K562 (cell line): ENCODE results near the gene TPI1. TPM values are rescaled to one million over a fixed set of nuclear protein-coding genes. Genes with fewer than 3 reads are reported as not detected.
A peak's percentile ranks its signal among the peaks of the same experiment; 100 is the strongest.

ENCODE experiments used
- CREM ChIP-seq: IDR thresholded peaks from 2 replicates; pipeline ENCODE4 v1.6.1; 2014; ENCODE audit warnings: antibody characterized with exemption, low read depth
- GABPB1 ChIP-seq: sonication (generic); formaldehyde crosslinking; IDR thresholded peaks from 2 replicates; pipeline ENCODE4 v1.8.0; 2022; ENCODE audit warnings: mild to moderate bottlenecking, missing genetic modification reagents
- HBP1 ChIP-seq: fragments of 450-650 bp; formaldehyde crosslinking; IDR thresholded peaks from 2 replicates; pipeline ENCODE4 v1.4.0; 2022; ENCODE audit warnings: missing genetic modification characterization
- HDAC1 ChIP-seq, 2 experiments: fragments of 450-650 bp; IDR thresholded peaks; 2 replicates each; pipeline ENCODE4 v1.6.1; 2016 to 2017; ENCODE audit warnings: inconsistent platforms in 1 of 2, mild to moderate bottlenecking in 1 of 2, moderate library complexity in 1 of 2
- HLTF ChIP-seq: fragments of 450-650 bp; IDR thresholded peaks from 2 replicates; pipeline ENCODE4 v1.6.1; 2016
- L3MBTL2 ChIP-seq: fragments of 450-650 bp; IDR thresholded peaks from 2 replicates; pipeline ENCODE4 v1.6.1; 2016; ENCODE audit warnings: mild to moderate bottlenecking, moderate library complexity
- MCM2 ChIP-seq: fragments of 450-650 bp; IDR thresholded peaks from 2 replicates; pipeline ENCODE4 v1.6.1; 2017; ENCODE audit warnings: low read depth, mild to moderate bottlenecking
- MLLT1 ChIP-seq, 2 experiments: fragments of 450-650 bp; IDR thresholded peaks; 2 replicates each; pipeline ENCODE4 v1.6.1; 2016
- NBN ChIP-seq: fragments of 450-650 bp; IDR thresholded peaks from 2 replicates; pipeline ENCODE4 v1.6.1; 2016; ENCODE audit warnings: low read depth, mild to moderate bottlenecking
- NKRF ChIP-seq: fragments of 450-650 bp; IDR thresholded peaks from 2 replicates; pipeline ENCODE4 v1.6.1; 2016; ENCODE audit warnings: borderline replicate concordance
- OTX1 ChIP-seq: fragments of 450-650 bp; formaldehyde crosslinking; IDR thresholded peaks from 2 replicates; pipeline ENCODE4 v1.4.0; 2022; ENCODE audit warnings: mild to moderate bottlenecking
- PHF21A ChIP-seq: fragments of 450-650 bp; IDR thresholded peaks from 2 replicates; pipeline ENCODE4 v1.6.1; 2017; ENCODE audit warnings: low read depth, borderline replicate concordance
- POLR2B ChIP-seq: fragments of 450-650 bp; IDR thresholded peaks from 2 replicates; pipeline ENCODE4 v1.6.1; 2018; ENCODE audit warnings: low read depth; ENCODE audit not compliant: partially characterized antibody
- RNF219 ChIP-seq: fragments of 250-450 bp; sonication (Bioruptor Pico); IDR thresholded peaks from 2 replicates; pipeline ENCODE4 v1.5.0; 2022; ENCODE audit warnings: mild to moderate bottlenecking
- SAFB ChIP-seq: fragments of 200-400 bp; formaldehyde crosslinking; IDR thresholded peaks from 2 replicates; pipeline ENCODE4 v1.6.1; 2017; ENCODE audit warnings: low read depth, low read length, borderline replicate concordance
- SMAD4 ChIP-seq: fragments of 250-450 bp; sonication (Bioruptor Pico); conservative IDR thresholded peaks from 2 replicates; pipeline ENCODE4 v1.8.0; 2021; ENCODE audit warnings: inconsistent platforms, mild to moderate bottlenecking, moderate library complexity
- ZNF695 ChIP-seq: fragments of 450-650 bp; formaldehyde crosslinking; IDR thresholded peaks from 2 replicates; pipeline ENCODE4 v1.4.0; 2020; ENCODE audit warnings: mild to moderate bottlenecking, moderate library complexity
- polyA plus RNA-seq, 8 experiments: library from polyadenylated mRNA; depleted of rRNA in 4 of 8; stranded (reverse) in 5 of 8; unstranded in 3 of 8; fragments of >200 nt; fragmentation: Nextera tagmentation in 2 of 8; fragmentation: Illumina TruSeq in 1 of 8; extraction: Ambion mirVana in 2 of 8; extraction: Trizol in 1 of 8; gene quantifications; 2 replicates each; pipeline versions ENCODE4 v1.2.1 to v1.2.3, GENCODE V29; 2011 to 2014; ENCODE audit warnings: inconsistent platforms in 1 of 8, missing spikeins in 1 of 8
- total RNA-seq, 7 experiments: library from RNA; depleted of rRNA in 6 of 7; stranded (reverse); fragments of >200 nt in 6 of 7; fragmentation: Illumina TruSeq in 2 of 7; extraction: Trizol in 2 of 7; gene quantifications; 2 replicates each; pipeline versions ENCODE4 v1.2.1 to v1.2.3, GENCODE V29; 2011 to 2021; ENCODE audit warnings: low replicate concordance in 1 of 7

Gene TPI1
- total and polyA plus RNA-seq, 9 of the 15 experiments (the other 6 are each of a cell fraction or from before 2014, with no cell fraction given) = 662 to 4,971 (median 892) TPM

GRCh38 chr12:6828781-6829535 lies 38.4 kb upstream of the TPI1 start (continued):
- TF ChIP-seq HBP1 (CRISPR knock-in tag) (no peak), POLR2B (peak; percentile 53), CREM (peak; percentile 31; the same call in 1 of the 2 replicates), GABPB1 (CRISPR knock-in tag) (peak; percentile 44; the same call in 1 of the 2 replicates), PHF21A (0 out of 2 replicates have a peak, but pooled peaks have one; percentile 22), L3MBTL2 (peak; percentile 25; the same call in 1 of the 2 replicates), HDAC1 (IDR thresholded peaks at IDR 0.05) (peak in 1 of 2 experiments; percentile 52; a peak in 1 of 4 replicates), SMAD4 (CRISPR knock-in tag) (peak; percentile 27; the same call in 1 of the 2 replicates), ZNF695 (CRISPR knock-in tag) (no peak), MCM2 (no peak), MLLT1 (IDR thresholded peaks at IDR 0.05) (peak in 1 of 2 experiments; percentile 57; a peak in 2 of 4 replicates), RNF219 (CRISPR knock-in tag) (no peak), NKRF (peak; percentile 45; the same call in 1 of the 2 replicates), NBN (0 out of 2 replicates have a peak, but pooled peaks have one; percentile 17), OTX1 (0 out of 2 replicates have a peak, but pooled peaks have one; percentile 1), HLTF (0 out of 2 replicates have a peak, but pooled peaks have one; percentile 56), SAFB (no peak)
